Activated T-cell treated with anti-CD3 and anti-CD28 coated beads, Interleukin-2, amount 50 U/mL, for 4 hours (primary cell): ENCODE measurements around the gene PPP4C. TPM values are rescaled to one million over a fixed set of nuclear protein-coding genes. Genes with fewer than 3 reads are reported as not detected.
A peak's percentile ranks its signal among the peaks of the same experiment; 100 is the strongest.

Source experiments
- ATAC-seq, 2 donors: fragments of 200-7000 bp; cut with Tn5 transposase; one replicate each; pipeline ENCODE4 v1.10.0; 2021
- DNase-seq: peaks from one replicate; pipeline ENCODE4 v3.0.0-alpha.2; 2020
- H3K27me3 Mint-ChIP-seq: one replicate; pipeline ENCODE4 v1.8.0; 2021; ENCODE audit warnings: low read depth, mixed read lengths
- H3K36me3 Mint-ChIP-seq: one replicate; pipeline ENCODE4 v1.8.0; 2022; ENCODE audit warnings: mixed read lengths; ENCODE audit not compliant: insufficient read depth
- H3K4me1 Mint-ChIP-seq: one replicate; pipeline ENCODE4 v1.8.0; 2021; ENCODE audit warnings: low read depth, mixed read lengths
- H3K4me3 Mint-ChIP-seq: one replicate; pipeline ENCODE4 v1.8.0; 2021; ENCODE audit warnings: mild to moderate bottlenecking, moderate library complexity, mixed read lengths
- H3K9me3 Mint-ChIP-seq: one replicate; pipeline ENCODE4 v1.8.0; 2021; ENCODE audit warnings: mixed read lengths
- total RNA-seq, 3 donors: library from RNA; stranded (reverse); gene quantifications; one replicate each; pipeline ENCODE4 v1.2.1, GENCODE V29; 2021

The PPP4C gene
- total RNA-seq, 3 donors from 2014 or later = 147 to 164 (median 152) TPM

GRCh38 chr16:30092373-30093010 lies 16.7 kb downstream of the PPP4C start:
- ATAC-seq = peak; percentile 15 to 27
- Mint-ChIP-seq H3K4me1 (peaks cover 49% of the 10 kb centered on the region), H3K9me3 (peaks cover 6% of the 10 kb centered on the region)

GRCh38 chr16:30094541-30095165 lies 18.9 kb downstream of the PPP4C start:
- DNase-seq (no peak), ATAC-seq (no peak)
- no peaks in the 10 kb centered on the region for H3K27me3 Mint-ChIP-seq
- H3K9me3 Mint-ChIP-seq = peaks cover 19% of the 10 kb centered on the region
- H3K4me3 Mint-ChIP-seq = peak overlapping the region; percentile 85
- peaks cover 44% of the 10 kb centered on the region for H3K4me1 Mint-ChIP-seq
- H3K36me3 Mint-ChIP-seq = peaks cover 5% of the 10 kb centered on the region

More at GRCh38 chr16:30092373-30093010, 16.7 kb downstream of the PPP4C start:
- peaks cover 3% of the 10 kb centered on the region for H3K36me3 Mint-ChIP-seq
- DNase-seq = peak; percentile 31
- no peaks in the 10 kb centered on the region for H3K27me3 Mint-ChIP-seq
- H3K4me3 Mint-ChIP-seq = peak overlapping the region; percentile 85

GRCh38 chr16:30095166-30096078 lies 19.6 kb downstream of the PPP4C start:
- peaks cover 36% of the 10 kb centered on the region for H3K4me1 Mint-ChIP-seq
- H3K4me3 Mint-ChIP-seq = peak overlapping the region; percentile 85
- H3K9me3 Mint-ChIP-seq = peaks cover 19% of the 10 kb centered on the region
- H3K36me3 Mint-ChIP-seq = peaks cover 5% of the 10 kb centered on the region
- DNase-seq (no peak), ATAC-seq (no peak)
- H3K27me3 Mint-ChIP-seq = no peaks in the 10 kb centered on the region

- Mint-ChIP-seq H3K27me3 (no peaks in the 10 kb centered on the region), H3K9me3 (peaks cover 19% of the 10 kb centered on the region), H3K4me3 (peak within 1 kb of the TSS; percentile 85), H3K36me3 (peaks cover 5% of the 10 kb centered on the region), H3K4me1 (peaks cover 35% of the 10 kb centered on the region)
- DNase-seq (peak; percentile 81), ATAC-seq (peak; percentile 62 to 63)
Measured at GRCh38 chr16:30096105-30096861, 20.5 kb downstream of the PPP4C start, which contains the start of gene YPEL3. Gene YPEL3, minus strand, starts transcription at chr16:30096213. Its CDS starts 731 bp downstream, at chr16:30095482.

GRCh38 chr16:30096862-30097563 lies 21.2 kb downstream of the PPP4C start:
- H3K4me1 Mint-ChIP-seq = peaks cover 31% of the 10 kb centered on the region
- no peaks in the 10 kb centered on the region for H3K27me3 Mint-ChIP-seq
- no peak for DNase-seq
- ATAC-seq = no peak
- H3K4me3 Mint-ChIP-seq = peak overlapping the region; percentile 74
- peaks cover 19% of the 10 kb centered on the region for H3K9me3 Mint-ChIP-seq
- peaks cover 5% of the 10 kb centered on the region for H3K36me3 Mint-ChIP-seq

GRCh38 chr16:30104090-30104489 lies 28.3 kb downstream of the PPP4C start:
- Mint-ChIP-seq H3K9me3 (no peaks in the 10 kb centered on the region), H3K36me3 (peaks cover 13% of the 10 kb centered on the region), H3K27me3 (no peaks in the 10 kb centered on the region), H3K4me3 (no peak overlapping the region), H3K4me1 (no peaks in the 10 kb centered on the region)
- DNase-seq (no peak), ATAC-seq (no peak)

- no peak overlapping the region for H3K4me3 Mint-ChIP-seq
- no peak for ATAC-seq
Measured at GRCh38 chr16:30104492-30104891, 28.7 kb downstream of the PPP4C start.

GRCh38 chr16:30108059-30108850 lies 32.5 kb downstream of the PPP4C start:
- peaks cover 3% of the 10 kb centered on the region for H3K4me1 Mint-ChIP-seq
- H3K36me3 Mint-ChIP-seq = peaks cover 15% of the 10 kb centered on the region
- H3K9me3 Mint-ChIP-seq = no peaks in the 10 kb centered on the region
- ATAC-seq (no peak), DNase-seq (no peak)
- H3K4me3 Mint-ChIP-seq = no peak overlapping the region
- no peaks in the 10 kb centered on the region for H3K27me3 Mint-ChIP-seq

More at GRCh38 chr16:30104492-30104891, 28.7 kb downstream of the PPP4C start:
- no peak for DNase-seq
- Mint-ChIP-seq H3K9me3 (no peaks in the 10 kb centered on the region), H3K36me3 (peaks cover 13% of the 10 kb centered on the region), H3K4me1 (no peaks in the 10 kb centered on the region), H3K27me3 (no peaks in the 10 kb centered on the region)

- Mint-ChIP-seq H3K4me1 (peaks cover 16% of the 10 kb centered on the region), H3K36me3 (peaks cover 6% of the 10 kb centered on the region), H3K27me3 (no peaks in the 10 kb centered on the region), H3K4me3 (no peak overlapping the region), H3K9me3 (no peaks in the 10 kb centered on the region)
- no peak for ATAC-seq
- no peak for DNase-seq
Measured at GRCh38 chr16:30110661-30111060, 34.9 kb downstream of the PPP4C start.

- ATAC-seq = peak; percentile 72 to 75
- H3K36me3 Mint-ChIP-seq = peaks cover 2% of the 10 kb centered on the region
- peaks cover 16% of the 10 kb centered on the region for H3K4me1 Mint-ChIP-seq
- no peaks in the 10 kb centered on the region for H3K27me3 Mint-ChIP-seq
- H3K9me3 Mint-ChIP-seq = no peaks in the 10 kb centered on the region
- no peak overlapping the region for H3K4me3 Mint-ChIP-seq
- DNase-seq = peak; percentile 50
Measured at GRCh38 chr16:30112197-30113030, 36.6 kb downstream of the PPP4C start.

- Mint-ChIP-seq H3K4me3 (no peak within 1 kb of the TSS), H3K9me3 (no peaks in the 10 kb centered on the region), H3K4me1 (peaks cover 16% of the 10 kb centered on the region), H3K36me3 (peaks cover 2% of the 10 kb centered on the region), H3K27me3 (no peaks in the 10 kb centered on the region)
- ATAC-seq (no peak), DNase-seq (no peak)
Measured at GRCh38 chr16:30113031-30113710, 37.4 kb downstream of the PPP4C start, which contains the start of gene GDPD3. Gene GDPD3, minus strand, starts transcription at chr16:30113537. Its CDS starts 59 bp downstream, at chr16:30113478.
